ENCODE measurements around the gene UROC1.

The UROC1 gene

GRCh38 chr3:126460381-126460780 is 57.2 kb downstream of the UROC1 start:
- no peak for DNase-seq (ENCODE audit: low spot score)

- DNase-seq (ENCODE audit: low spot score): no peak
These were observed 57.8 kb downstream of the UROC1 start for GRCh38 chr3:126459763-126460127.

DNA sequence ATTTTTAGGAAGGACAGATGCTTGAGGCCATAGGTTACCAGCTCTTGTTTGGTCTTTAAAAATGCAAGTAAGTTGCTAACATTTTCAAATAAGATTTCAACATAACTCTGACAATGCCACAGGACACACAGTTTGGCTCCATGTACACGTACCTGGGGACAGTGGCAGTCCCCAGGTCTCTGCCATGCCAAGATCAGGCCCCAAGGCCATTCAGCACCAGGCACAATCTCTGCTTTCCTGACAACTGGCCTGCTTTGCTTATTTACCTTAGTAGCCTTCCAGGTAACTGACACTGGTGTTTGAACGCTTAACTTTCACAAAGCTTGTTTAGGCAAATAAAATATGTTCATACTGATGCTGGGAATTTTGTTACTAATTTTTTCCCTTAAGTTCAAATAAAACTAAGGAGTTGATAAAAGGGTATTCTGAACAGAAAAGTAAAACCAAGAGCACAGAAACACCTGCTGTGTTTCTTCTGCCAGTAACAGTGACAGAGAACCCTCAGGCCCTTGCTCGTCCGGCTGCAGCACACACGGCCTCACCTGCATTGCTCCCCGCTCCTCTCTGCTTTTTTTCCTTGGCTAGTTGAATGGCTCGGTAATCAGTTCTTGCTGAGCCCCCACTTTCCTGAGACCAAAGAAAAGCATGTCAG is 58.3 kb downstream of the UROC1 start:
- no peak for DNase-seq (ENCODE audit: low spot score)

DNA sequence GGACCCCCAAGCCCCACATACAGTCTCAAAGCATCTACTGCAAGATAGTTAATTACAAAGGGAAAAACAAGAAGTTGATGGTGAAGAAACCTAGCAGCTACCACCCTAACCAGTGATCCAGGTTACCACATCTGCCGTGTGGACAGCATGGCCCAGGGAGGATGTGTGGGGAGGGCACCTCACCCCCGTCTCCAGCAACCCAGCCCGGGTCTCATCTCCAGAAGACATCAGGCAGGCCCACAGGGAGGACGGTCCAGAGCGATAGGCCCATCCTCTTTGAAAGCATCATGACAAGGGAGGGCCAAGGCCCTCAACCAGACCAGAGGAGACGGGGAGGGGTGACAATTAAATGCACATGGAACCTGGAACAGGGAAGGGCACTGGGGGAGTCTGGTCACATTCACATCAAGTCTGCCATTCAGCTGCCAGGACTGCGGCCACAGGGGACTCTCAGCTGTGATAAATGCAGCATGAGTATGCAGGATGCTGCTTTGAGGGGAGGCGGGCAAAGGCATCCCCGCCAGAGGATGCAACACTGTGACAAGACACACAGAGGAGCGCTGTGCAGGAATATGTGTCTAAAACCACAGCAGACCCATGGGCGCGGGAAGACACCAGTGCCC is 60.7 kb downstream of the UROC1 start:
- DNase-seq (ENCODE audit: low spot score): no peak

DNA sequence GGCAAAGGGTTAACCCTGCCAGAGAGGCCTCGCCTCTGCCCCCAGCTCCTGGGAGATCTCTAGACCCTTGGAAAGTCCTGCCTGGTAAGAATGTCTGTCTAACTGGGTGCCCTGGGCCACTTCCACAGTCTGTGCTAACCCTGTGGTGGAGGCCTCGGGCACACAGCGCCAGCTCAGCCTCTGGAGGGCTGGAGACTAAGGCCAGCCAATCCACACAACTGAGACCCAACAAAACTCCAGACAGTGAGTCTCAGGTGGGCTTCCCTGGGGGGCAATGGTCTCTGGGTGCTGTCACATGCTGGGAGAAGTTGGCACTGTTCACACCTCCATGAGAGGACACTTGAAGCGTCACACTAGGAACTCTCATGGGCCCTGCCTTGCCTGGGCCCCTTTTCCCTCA is 61.4 kb downstream of the UROC1 start:
- DNase-seq (ENCODE audit: low spot score): no peak

GRCh38 chr3:126454437-126455198 is 63.0 kb downstream of the UROC1 start:
- DNase-seq (ENCODE audit: low spot score): no peak

DNA sequence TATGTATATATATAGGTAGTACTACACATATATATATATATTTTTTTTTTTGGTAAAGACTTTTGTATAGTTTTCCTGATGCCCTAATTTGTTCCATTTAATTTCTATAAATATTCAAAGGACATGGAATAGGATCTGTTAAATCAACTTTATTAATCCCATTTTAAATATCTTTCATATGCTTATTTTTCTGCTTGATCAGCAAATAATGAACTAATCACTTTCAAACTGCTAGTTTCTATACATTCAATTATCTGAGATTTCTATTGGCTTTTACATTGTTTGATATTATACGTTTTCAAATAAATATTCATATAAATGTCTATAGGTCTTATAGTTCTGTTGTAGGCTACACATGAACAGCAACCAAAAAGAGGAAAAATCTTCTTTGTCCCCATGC is 63.5 kb downstream of the UROC1 start:
- DNase-seq (ENCODE audit: low spot score): no peak

DNA sequence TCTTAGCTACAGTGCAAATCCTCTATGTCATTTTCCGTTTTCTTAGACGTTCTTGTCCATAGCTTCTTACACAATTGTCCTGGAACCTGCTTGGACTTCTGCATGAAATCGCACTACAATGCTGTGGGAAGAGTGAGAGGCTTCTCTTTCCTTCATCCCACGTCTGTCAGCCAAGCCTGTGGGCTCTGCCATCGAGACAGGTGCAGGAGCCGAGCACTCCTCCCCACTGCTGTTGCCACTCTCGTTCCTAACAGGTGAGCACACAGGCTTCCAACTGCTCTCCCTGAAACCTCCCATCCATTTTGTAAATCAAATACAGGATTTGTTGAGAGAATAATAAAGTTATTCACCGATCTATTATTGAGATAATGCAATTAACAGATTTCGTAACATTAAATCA is 65.4 kb downstream of the UROC1 start:
- no peak for DNase-seq (ENCODE audit: low spot score)

GRCh38 chr3:126451511-126451910 is 66.1 kb downstream of the UROC1 start:
- no peak for DNase-seq (ENCODE audit: low spot score)

DNA sequence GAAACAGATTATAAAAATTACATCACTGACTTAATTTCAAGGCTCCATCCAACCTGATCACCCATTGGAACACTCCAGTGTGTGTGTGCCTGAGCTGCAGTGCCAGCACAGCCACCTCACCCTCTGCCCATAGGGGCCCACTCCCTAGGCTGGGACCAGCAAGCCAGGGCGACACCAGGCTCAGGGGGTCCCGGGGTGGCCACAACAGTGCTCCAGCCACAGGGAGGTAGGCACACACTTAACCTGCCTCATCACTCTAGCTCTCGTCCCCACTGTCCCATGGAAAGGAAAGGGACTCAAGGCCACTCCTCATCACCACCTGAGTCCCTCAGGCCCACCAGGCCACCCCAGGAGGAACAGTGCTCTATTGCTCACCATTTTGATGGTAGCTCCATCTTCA is 66.8 kb downstream of the UROC1 start:
- no peak for DNase-seq (ENCODE audit: low spot score)

- DNase-seq (ENCODE audit: low spot score): no peak
These were observed 67.4 kb downstream of the UROC1 start for GRCh38 chr3:126450219-126450618.

DNA sequence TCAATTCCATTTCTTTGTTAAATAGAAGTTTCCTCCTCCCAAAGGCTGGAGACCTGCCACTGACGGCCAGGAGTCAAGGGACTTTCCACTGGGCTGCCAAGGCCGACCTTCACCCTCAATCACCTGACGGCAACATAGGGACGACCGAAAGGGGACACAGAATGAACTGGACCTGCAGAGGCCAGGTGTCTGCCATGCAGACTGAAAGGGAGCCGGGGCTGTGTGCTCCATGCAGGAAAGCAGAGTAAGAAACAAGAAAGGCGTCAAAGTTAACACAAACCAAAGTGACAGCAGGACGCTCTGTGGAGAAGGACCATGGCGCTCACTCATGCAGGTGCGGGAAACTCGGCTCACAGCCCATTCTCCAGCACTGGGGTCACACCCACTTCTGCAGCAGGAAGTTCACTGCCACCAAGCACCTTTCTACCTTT is 67.9 kb downstream of the UROC1 start:
- no peak for DNase-seq (ENCODE audit: low spot score)

GRCh38 chr3:126448893-126449180 is 68.7 kb downstream of the UROC1 start:
- DNase-seq (ENCODE audit: low spot score): no peak

- DNase-seq (ENCODE audit: low spot score): no peak
These were observed 69.3 kb downstream of the UROC1 start for GRCh38 chr3:126448136-126448892.

DNA sequence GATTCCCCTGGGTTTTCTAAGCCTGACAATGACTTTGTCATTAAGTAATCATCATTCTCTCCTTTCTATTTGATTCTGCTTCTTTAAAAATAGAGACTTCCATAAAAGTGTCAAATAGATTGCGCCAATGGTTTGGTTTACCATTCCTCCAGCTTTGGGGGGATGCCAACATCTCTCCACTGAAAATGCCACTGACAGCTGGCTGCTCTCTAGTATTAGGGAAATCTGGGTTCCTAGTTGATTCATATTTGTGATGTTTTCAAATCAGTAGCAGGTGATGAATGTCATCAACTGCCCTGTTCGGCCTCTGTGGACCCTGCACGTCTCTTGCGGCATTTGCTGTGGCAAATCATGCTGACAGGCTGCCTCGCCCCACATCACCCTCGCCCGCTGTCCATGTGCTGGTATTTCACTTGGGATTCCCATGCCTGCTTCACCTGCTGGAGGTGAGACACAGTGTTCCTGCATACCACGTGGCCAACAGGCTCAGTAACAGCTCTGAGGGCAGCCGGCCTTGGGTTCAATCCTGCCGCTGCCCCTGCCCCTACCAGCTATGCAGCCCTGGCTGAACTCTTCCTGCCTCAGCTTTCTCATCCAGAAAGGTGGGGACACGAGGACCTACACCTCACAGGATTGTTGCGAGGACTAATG is 70.0 kb downstream of the UROC1 start:
- no peak for DNase-seq (ENCODE audit: low spot score)

DNA sequence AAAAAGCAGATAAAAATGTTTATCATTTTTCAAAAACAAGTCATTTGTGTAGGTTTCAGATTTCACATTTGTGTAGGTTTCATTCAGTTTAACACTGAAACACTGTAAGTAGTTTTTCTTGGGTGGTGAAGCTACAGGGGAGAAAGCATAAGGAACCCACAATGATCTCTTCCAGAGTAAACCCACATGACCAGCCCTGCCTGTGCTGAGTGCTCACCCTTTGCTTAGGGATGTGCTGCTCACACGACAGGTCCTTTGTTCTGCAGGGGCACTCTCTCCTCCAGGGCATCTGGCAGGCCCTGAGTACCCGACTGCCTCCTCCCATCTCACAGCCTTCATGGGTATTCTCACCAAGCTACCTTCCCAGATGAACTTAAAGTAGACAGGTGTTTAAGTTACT is 70.8 kb downstream of the UROC1 start:
- no peak for DNase-seq (ENCODE audit: low spot score)

GRCh38 chr3:126446301-126446700 is 71.3 kb downstream of the UROC1 start:
- DNase-seq (ENCODE audit: low spot score): no peak

DNA sequence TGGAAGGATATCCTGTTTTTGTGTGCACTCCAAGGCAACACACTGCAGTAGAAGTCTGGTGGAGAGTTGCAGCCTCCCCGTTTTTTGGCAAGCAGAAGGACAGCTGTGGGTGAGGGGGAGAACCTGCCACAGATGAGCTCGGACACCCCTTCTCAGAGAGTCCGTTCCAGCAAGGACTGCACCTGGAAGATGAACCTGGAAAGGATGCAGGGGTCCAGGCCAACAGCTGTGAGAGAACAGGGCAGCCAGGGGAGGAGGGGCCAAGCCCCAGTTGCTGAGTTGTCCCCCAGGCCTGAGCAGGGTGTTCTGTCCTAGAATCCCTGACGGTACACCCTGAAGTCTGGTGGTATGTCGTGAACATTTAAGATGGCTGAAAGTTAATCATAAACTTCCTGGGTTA is 72.1 kb downstream of the UROC1 start:
- DNase-seq (ENCODE audit: low spot score): no peak

- DNase-seq (ENCODE audit: low spot score): no peak
These were observed 74.7 kb downstream of the UROC1 start for GRCh38 chr3:126442856-126443242.

- no peak for DNase-seq (ENCODE audit: low spot score)
These were observed 75.3 kb downstream of the UROC1 start for GRCh38 chr3:126442094-126442855.

DNA sequence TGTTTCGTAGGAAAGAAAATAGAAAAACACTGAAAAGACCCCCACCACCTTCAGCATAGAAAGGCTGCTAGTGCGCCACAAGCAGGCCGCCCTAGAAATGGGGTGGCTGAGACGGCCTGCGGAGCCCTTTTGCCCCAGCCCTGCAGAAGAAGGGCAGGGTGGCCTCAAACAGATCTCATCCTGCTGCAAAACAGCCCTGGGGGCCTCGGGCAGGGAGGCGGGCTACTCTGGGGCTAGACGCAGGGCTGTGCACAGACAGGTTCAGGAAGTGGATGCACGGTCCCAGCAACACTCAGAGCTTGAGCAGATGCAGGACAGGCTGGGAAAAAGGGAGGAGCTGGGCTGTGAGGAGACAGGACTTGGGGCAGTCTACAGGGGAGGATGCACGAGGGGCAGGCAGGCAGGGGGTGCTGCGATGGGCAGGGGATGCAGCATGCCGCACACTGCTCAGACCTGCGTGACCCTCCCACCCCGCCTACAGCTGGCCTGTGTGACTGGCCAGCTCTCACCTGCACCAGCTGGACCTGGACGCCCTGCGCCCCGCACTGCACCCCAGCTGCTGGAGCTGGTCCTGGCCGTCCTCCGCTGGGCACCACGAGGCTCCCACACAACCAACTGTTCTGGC is 76.2 kb downstream of the UROC1 start:
- DNase-seq (ENCODE audit: low spot score): no peak

DNA sequence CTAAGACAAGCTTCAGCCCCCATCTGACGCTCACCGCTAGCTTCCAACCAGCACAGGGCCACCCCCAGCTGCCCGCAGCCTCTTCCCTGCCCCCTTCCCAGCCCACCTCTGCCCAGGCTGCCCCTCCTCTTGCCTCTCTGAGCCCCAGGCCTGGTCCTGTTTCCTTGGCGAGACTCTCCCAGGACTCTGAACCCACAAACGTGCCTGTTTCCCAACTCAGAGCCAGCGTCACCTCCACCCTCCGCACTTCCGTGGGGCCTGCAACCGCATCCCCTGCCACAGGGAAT is 76.9 kb downstream of the UROC1 start:
- no peak for DNase-seq (ENCODE audit: low spot score)
